Neural crest cell (in vitro differentiated cells): ENCODE results near the gene FSTL4. TPM values are rescaled to one million over a fixed set of nuclear protein-coding genes. Genes with fewer than 3 reads are reported as not detected.

Experiments used
- DNase-seq: peaks from one replicate; pipeline ENCODE4 v3.0.0; 2021; ENCODE audit warnings: low read depth, mixed read lengths, low spot score
- H3K27ac Mint-ChIP-seq: one replicate; pipeline ENCODE4 v1.8.0; 2021; ENCODE audit warnings: mild to moderate bottlenecking, mixed read lengths; ENCODE audit not compliant: unreplicated experiment
- H3K27me3 Mint-ChIP-seq: 2 replicates; pipeline ENCODE4 v1.8.0; 2021; ENCODE audit warnings: low read depth, mild to moderate bottlenecking, mixed read lengths
- H3K36me3 Mint-ChIP-seq: 2 replicates; pipeline ENCODE4 v1.8.0; 2021; ENCODE audit warnings: low read depth, mild to moderate bottlenecking, mixed read lengths
- H3K4me1 Mint-ChIP-seq: 2 replicates; pipeline ENCODE4 v1.8.0; 2021; ENCODE audit warnings: mixed read lengths
- H3K4me3 Mint-ChIP-seq: one replicate; pipeline ENCODE4 v1.8.0; 2021; ENCODE audit warnings: mild to moderate bottlenecking, mixed read lengths
- H3K9me3 Mint-ChIP-seq: 2 replicates; pipeline ENCODE4 v1.8.0; 2021; ENCODE audit warnings: mixed read lengths
- total RNA-seq: library from RNA; stranded (reverse); gene quantifications from 2 replicates; pipeline ENCODE4 v1.2.1, GENCODE V29; 2021
- TF ChIP-seq, protein P1 (sequence below): fragments of 200-600 bp; sonication (generic); conservative IDR thresholded peaks from 2 replicates; pipeline ENCODE4 v1.5.0; 2021; ENCODE audit warnings: antibody characterized with exemption, mild to moderate bottlenecking

Gene FSTL4
- total RNA-seq, 1 donor from 2014 or later, result 2.0 TPM

DNA sequence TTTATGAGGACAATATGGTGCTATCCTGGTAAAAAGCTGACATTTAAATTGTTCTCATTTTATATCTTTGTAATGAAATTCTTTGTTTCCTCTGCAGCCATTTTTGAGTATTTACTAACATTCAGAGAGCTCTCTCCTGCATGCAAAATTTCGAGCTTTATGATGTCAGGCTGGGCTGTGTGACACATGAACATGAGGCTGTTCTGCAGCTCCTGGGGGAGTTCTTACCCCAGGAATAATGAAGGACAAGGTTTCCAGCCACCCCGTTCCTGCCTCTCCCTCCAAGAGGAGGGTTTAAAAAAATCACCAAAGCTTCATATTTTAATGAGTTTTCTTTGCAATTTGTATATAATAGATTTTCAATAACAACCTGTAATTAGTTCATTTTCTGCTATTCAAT is 308.2 kb downstream of the FSTL4 start:
- TF ChIP-seq, protein P1, sequence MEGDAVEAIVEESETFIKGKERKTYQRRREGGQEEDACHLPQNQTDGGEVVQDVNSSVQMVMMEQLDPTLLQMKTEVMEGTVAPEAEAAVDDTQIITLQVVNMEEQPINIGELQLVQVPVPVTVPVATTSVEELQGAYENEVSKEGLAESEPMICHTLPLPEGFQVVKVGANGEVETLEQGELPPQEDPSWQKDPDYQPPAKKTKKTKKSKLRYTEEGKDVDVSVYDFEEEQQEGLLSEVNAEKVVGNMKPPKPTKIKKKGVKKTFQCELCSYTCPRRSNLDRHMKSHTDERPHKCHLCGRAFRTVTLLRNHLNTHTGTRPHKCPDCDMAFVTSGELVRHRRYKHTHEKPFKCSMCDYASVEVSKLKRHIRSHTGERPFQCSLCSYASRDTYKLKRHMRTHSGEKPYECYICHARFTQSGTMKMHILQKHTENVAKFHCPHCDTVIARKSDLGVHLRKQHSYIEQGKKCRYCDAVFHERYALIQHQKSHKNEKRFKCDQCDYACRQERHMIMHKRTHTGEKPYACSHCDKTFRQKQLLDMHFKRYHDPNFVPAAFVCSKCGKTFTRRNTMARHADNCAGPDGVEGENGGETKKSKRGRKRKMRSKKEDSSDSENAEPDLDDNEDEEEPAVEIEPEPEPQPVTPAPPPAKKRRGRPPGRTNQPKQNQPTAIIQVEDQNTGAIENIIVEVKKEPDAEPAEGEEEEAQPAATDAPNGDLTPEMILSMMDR, result no peak
- Mint-ChIP-seq H3K36me3 (no peaks in the 10 kb centered on the region), H3K4me3 (no peak overlapping the region), H3K4me1 (no peaks in the 10 kb centered on the region), H3K27me3 (no peaks in the 10 kb centered on the region), H3K27ac (no peak overlapping the region), H3K9me3 (no peaks in the 10 kb centered on the region)
- DNase-seq, result no peak

DNA sequence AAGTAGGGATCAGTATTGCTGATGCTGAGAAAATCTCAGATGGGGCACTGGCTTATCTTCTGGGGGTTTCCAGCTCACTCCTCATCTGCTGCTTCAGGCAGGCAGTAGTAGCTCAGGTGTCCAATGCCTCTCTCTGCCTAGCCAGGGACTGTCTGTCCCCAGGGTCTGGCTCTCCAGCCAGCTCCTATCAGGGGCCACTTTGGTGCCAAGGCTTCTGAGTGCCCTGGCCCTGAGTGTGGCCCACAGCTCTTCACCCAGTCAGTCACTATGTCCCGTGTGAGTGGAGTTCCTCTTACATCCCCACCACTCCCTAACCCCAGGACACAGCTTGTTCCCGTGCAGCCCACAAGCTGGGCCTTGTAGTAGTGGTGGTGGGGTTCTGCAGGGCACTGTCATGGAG is 309.0 kb downstream of the FSTL4 start:
- no peaks in the 10 kb centered on the region for H3K4me1 Mint-ChIP-seq
- no peak overlapping the region for H3K4me3 Mint-ChIP-seq
- TF ChIP-seq, protein P1, result no peak
- no peak for DNase-seq
- no peaks in the 10 kb centered on the region for H3K9me3 Mint-ChIP-seq
- no peaks in the 10 kb centered on the region for H3K27me3 Mint-ChIP-seq
- no peak overlapping the region for H3K27ac Mint-ChIP-seq
- no peaks in the 10 kb centered on the region for H3K36me3 Mint-ChIP-seq

DNA sequence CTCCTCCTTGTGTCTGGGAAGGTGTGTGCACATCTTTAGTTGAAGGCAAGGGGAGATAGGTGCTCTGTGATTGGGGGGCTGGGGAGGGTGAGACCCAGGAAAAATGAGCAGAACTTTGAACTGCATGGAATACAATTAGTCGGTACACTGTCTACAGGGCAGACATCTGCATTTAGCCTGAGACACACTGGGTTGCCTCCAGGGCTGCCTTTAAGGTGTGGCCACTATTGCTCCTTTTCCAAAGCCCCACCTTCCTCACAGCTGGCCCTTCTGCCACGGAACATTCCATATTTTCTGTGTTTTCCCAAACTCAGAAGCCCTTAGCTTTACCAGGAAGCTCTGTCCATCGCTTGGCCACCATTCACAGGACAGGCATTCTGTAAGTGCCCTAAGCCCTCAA is 312.6 kb downstream of the FSTL4 start:
- Mint-ChIP-seq H3K27ac (no peak overlapping the region), H3K9me3 (no peaks in the 10 kb centered on the region), H3K36me3 (no peaks in the 10 kb centered on the region), H3K4me3 (no peak overlapping the region), H3K4me1 (no peaks in the 10 kb centered on the region), H3K27me3 (no peaks in the 10 kb centered on the region)
- TF ChIP-seq, protein P1, result no peak
- DNase-seq, result no peak

DNA sequence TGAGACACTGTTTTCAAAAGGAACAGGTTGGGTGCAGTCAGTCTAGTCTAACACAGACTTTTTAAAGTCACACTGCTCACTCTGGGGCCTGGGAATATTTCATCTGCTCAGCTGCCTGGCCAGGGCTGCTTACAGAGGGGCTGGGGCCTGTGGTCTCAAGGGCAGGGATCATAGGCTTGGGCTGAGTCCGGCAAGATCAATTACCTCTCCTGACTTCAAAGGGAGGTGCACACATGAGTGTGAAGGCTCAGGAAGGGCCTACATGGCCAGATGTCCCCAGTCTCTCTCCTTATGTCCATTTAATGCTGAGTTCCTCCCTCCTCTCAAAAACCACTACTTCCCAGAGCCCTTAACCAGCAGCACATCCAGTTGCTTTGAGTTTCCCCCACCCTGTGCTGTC is 313.3 kb downstream of the FSTL4 start:
- no peak for DNase-seq
- Mint-ChIP-seq H3K4me3 (no peak overlapping the region), H3K9me3 (no peaks in the 10 kb centered on the region), H3K4me1 (no peaks in the 10 kb centered on the region), H3K27me3 (no peaks in the 10 kb centered on the region), H3K27ac (no peak overlapping the region), H3K36me3 (no peaks in the 10 kb centered on the region)
- TF ChIP-seq, protein P1, result no peak

DNA sequence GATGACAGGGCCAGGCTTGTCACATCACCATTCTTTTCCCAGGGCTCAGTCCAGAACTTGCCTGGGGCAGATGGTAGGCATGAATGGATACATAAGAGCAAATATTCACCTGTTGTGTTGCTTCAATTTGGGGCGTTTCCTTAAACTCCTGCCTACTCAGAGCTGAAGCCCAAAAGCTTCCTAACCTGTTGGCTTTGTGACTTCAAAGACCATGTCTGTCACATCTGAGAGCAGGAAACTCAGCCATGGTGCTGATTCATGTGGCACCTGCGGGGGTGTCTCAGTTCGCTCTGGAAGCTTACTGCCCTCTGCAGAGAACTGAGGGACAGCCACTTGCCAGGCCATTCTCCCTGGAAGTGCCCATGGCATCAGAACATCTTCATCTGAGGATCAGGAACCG is 313.9 kb downstream of the FSTL4 start:
- no peaks in the 10 kb centered on the region for H3K36me3 Mint-ChIP-seq
- no peaks in the 10 kb centered on the region for H3K27me3 Mint-ChIP-seq
- no peak for DNase-seq
- H3K4me3 Mint-ChIP-seq, result no peak overlapping the region
- no peak overlapping the region for H3K27ac Mint-ChIP-seq
- TF ChIP-seq, protein P1, result no peak
- no peaks in the 10 kb centered on the region for H3K9me3 Mint-ChIP-seq
- H3K4me1 Mint-ChIP-seq, result no peaks in the 10 kb centered on the region

DNA sequence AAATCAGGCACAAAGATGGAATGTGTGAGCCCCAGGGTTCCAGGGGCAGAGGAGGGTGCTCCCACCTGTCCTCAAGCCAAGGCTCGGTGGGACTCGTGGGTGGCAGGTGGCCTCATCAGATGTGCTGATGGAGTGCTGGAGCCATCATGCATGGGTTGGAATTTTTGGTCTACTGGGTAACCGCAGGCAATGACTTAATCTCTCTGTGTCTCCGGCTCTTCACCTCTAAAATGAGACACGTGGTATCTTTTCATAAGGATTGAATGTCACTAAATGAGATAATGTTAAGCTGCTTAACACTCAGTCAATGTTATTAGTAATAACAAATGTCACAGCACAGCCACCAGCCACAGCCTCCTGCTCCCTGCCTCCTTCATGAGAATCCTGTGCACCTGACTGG is 315.0 kb downstream of the FSTL4 start:
- Mint-ChIP-seq H3K9me3 (no peaks in the 10 kb centered on the region), H3K27me3 (no peaks in the 10 kb centered on the region), H3K36me3 (no peaks in the 10 kb centered on the region), H3K27ac (no peak overlapping the region), H3K4me3 (no peak overlapping the region), H3K4me1 (no peaks in the 10 kb centered on the region)
- no peak for DNase-seq
- TF ChIP-seq, protein P1, result no peak
